Measurements from ENCODE around the gene MVP. TPM values are rescaled to one million over a fixed set of nuclear protein-coding genes. Genes with fewer than 3 reads are reported as not detected.

The MVP gene
- total RNA-seq, 1 donor from 2014 or later = 6.5 TPM

DNA sequence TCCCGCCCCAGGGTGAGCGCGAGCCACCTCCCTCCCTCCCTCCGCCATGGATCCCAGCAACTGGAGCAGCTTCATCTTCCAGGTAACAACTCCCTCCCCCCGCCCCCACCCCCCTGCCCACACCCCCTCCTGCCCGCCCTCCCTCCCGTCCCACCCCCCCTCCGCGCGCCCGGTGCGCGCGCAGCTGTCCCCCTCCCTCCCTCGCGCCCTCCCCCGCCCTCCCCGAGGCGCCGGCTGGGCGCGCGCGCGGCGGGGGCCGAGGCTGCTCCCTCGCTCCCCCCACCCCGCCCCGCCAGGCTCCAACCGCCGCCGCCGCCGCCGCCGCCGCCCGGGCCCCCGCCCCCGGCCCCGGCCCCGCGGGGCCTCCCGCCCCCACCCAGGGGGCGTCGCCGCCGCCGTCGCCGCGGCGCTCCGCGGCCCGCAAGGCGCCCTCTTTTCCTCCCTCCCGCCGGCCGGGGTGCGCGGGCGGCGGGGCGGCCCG, 14.1 kb upstream of the MVP start, which contains the start of gene MAZ:
TSS of gene MAZ (plus strand) at position 431 of the 481 bp plus-strand sequence. CDS start 173 bp downstream, outside the sequence.
- H3K9me3 Mint-ChIP-seq (ENCODE audit: low read depth) = no peaks in the 10 kb centered on the region
- TF ChIP-seq, protein P1, sequence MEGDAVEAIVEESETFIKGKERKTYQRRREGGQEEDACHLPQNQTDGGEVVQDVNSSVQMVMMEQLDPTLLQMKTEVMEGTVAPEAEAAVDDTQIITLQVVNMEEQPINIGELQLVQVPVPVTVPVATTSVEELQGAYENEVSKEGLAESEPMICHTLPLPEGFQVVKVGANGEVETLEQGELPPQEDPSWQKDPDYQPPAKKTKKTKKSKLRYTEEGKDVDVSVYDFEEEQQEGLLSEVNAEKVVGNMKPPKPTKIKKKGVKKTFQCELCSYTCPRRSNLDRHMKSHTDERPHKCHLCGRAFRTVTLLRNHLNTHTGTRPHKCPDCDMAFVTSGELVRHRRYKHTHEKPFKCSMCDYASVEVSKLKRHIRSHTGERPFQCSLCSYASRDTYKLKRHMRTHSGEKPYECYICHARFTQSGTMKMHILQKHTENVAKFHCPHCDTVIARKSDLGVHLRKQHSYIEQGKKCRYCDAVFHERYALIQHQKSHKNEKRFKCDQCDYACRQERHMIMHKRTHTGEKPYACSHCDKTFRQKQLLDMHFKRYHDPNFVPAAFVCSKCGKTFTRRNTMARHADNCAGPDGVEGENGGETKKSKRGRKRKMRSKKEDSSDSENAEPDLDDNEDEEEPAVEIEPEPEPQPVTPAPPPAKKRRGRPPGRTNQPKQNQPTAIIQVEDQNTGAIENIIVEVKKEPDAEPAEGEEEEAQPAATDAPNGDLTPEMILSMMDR (IDR thresholded peaks at IDR 0.05; ENCODE audit: unreplicated experiment) = no peak
- H3K4me1 Mint-ChIP-seq (ENCODE audit: low read depth) = peaks cover 22% of the 10 kb centered on the region
- DNase-seq (ENCODE audit: low spot score, unreplicated experiment) = no peak
- peak within 1 kb of the TSS; percentile 99 for H3K27ac Mint-ChIP-seq
- no peaks in the 10 kb centered on the region for H3K27me3 Mint-ChIP-seq
- H3K36me3 Mint-ChIP-seq (ENCODE audit: insufficient read depth) = peaks cover 8% of the 10 kb centered on the region
- H3K4me3 Mint-ChIP-seq (ENCODE audit: low read depth) = peak within 1 kb of the TSS; percentile 95

GRCh38 chr16:29806641-29807425, 13.4 kb upstream of the MVP start:
- peaks cover 8% of the 10 kb centered on the region for H3K36me3 Mint-ChIP-seq (ENCODE audit: insufficient read depth)
- H3K9me3 Mint-ChIP-seq (ENCODE audit: low read depth) = no peaks in the 10 kb centered on the region
- peaks cover 26% of the 10 kb centered on the region for H3K4me1 Mint-ChIP-seq (ENCODE audit: low read depth)
- DNase-seq (ENCODE audit: low spot score, unreplicated experiment) = no peak
- no peak overlapping the region for H3K27ac Mint-ChIP-seq
- TF ChIP-seq, protein P1 (IDR thresholded peaks at IDR 0.05; ENCODE audit: unreplicated experiment) = no peak
- H3K27me3 Mint-ChIP-seq = no peaks in the 10 kb centered on the region
- peak overlapping the region; percentile 76 for H3K4me3 Mint-ChIP-seq (ENCODE audit: low read depth)

- Mint-ChIP-seq H3K9me3 (ENCODE audit: low read depth) (no peaks in the 10 kb centered on the region), H3K27me3 (no peaks in the 10 kb centered on the region), H3K4me1 (ENCODE audit: low read depth) (peaks cover 28% of the 10 kb centered on the region), H3K36me3 (ENCODE audit: insufficient read depth) (peaks cover 8% of the 10 kb centered on the region), H3K4me3 (ENCODE audit: low read depth) (peak overlapping the region; percentile 76), H3K27ac (peak overlapping the region; percentile 93)
- peak; percentile 55 for DNase-seq (ENCODE audit: low spot score, unreplicated experiment)
- TF ChIP-seq, protein P1 (IDR thresholded peaks at IDR 0.05; ENCODE audit: unreplicated experiment) = peak; percentile 57
Observed at GRCh38 chr16:29807426-29808218, 12.6 kb upstream of the MVP start.

GRCh38 chr16:29808219-29808900, 11.9 kb upstream of the MVP start:
- H3K4me3 Mint-ChIP-seq (ENCODE audit: low read depth) = peak overlapping the region; percentile 76
- H3K27me3 Mint-ChIP-seq = peaks cover 4% of the 10 kb centered on the region
- TF ChIP-seq, protein P1 (IDR thresholded peaks at IDR 0.05; ENCODE audit: unreplicated experiment) = no peak
- peaks cover 8% of the 10 kb centered on the region for H3K36me3 Mint-ChIP-seq (ENCODE audit: insufficient read depth)
- H3K4me1 Mint-ChIP-seq (ENCODE audit: low read depth) = peaks cover 30% of the 10 kb centered on the region
- peak overlapping the region; percentile 46 for H3K27ac Mint-ChIP-seq
- no peaks in the 10 kb centered on the region for H3K9me3 Mint-ChIP-seq (ENCODE audit: low read depth)
- no peak for DNase-seq (ENCODE audit: low spot score, unreplicated experiment)
